Endothelial cell of umbilical vein (primary cell): Measurements from ENCODE around the gene TYR.
"Not testable (repeated sequence)": the region's sequence is repeated elsewhere in the genome, so short reads cannot be mapped to it uniquely, and the experiment has no call there.

Experiments used
- CTCF ChIP-seq, 2 donors: IDR thresholded peaks; 1 replicate in 1 of 2; 2 replicates in 1 of 2; pipeline ENCODE4 v1.5.1; 2011; ENCODE audit warnings: low read length in 2 of 2, mild to moderate bottlenecking in 2 of 2, moderate library complexity in 2 of 2, control low read depth in 1 of 2, inconsistent platforms in 1 of 2, low read depth in 1 of 2; ENCODE audit not compliant: insufficient read depth in 1 of 2; ENCODE audit errors: extremely low read depth in 1 of 2
- EZH2 ChIP-seq: IDR thresholded peaks from 2 replicates; pipeline ENCODE4 v1.6.1; 2012; ENCODE audit warnings: borderline replicate concordance, low read depth, mild to moderate bottlenecking, moderate library complexity, low read length, inconsistent platforms; ENCODE audit not compliant: severe bottlenecking
- GATA2 ChIP-seq: IDR thresholded peaks from 2 replicates; pipeline ENCODE4 v1.7.0; 2011; ENCODE audit warnings: low read depth, mild to moderate bottlenecking, moderate library complexity, mixed read lengths, low read length; ENCODE audit not compliant: insufficient read length, insufficient read depth
- MAX ChIP-seq: IDR thresholded peaks from 2 replicates; pipeline ENCODE4 v1.6.1; 2011; ENCODE audit not compliant: insufficient read depth, insufficient read length
- MYC ChIP-seq: IDR thresholded peaks from one replicate; pipeline ENCODE4 v1.6.1; 2011; ENCODE audit warnings: mild to moderate bottlenecking, low read depth, low read length
- POLR2A ChIP-seq: IDR thresholded peaks from 2 replicates; pipeline ENCODE4 v1.6.1; 2012; ENCODE audit warnings: low read depth, mild to moderate bottlenecking, control low read depth, low read length
- POLR2AphosphoS5 ChIP-seq: IDR thresholded peaks from 2 replicates; pipeline ENCODE4 v1.6.1; 2012; ENCODE audit warnings: low read depth, mild to moderate bottlenecking, control low read depth, low read length, moderate library complexity; ENCODE audit not compliant: insufficient read depth

GRCh38 chr11:89333704-89334103, 156.0 kb downstream of the TYR start:
- not testable (repeated sequence) for TF ChIP-seq POLR2AphosphoS5, EZH2, POLR2A, MAX, MYC, GATA2
- peak; percentile 10 to 25 for TF ChIP-seq CTCF (IDR thresholded peaks at IDR 0.05; ENCODE audit: extremely low read depth in 1 of 2, insufficient read depth in 1 of 2, low read depth in 1 of 2, low read length in 2 of 2)
